GM12878 (cell line): Measurements from ENCODE around the gene TANK. TPM values are rescaled to one million over a fixed set of nuclear protein-coding genes. Genes with fewer than 3 reads are reported as not detected.

Source experiments
- ATAC-seq: fragments of 200-7000 bp; cut with Tn5 transposase; 3 replicates; pipeline ENCODE4 v1.9.1; 2020; ENCODE audit warnings: mild to moderate bottlenecking, moderate library complexity
- BruUV-seq: library from RNA; stranded (reverse); fragments of 400-500 nt; replicated peaks from 2 replicates; lab custom pipeline; 2021; lab: Mats Ljungman, UMichigan
- CTCF ChIA-PET: fragments of 300-600 bp; sonication (Branson Sonifier 250); formaldehyde crosslinking; extraction: SDS; loops from one replicate; lab custom pipeline; 2021; ENCODE audit warnings: inconsistent platforms; lab: Yijun Ruan, JAX
- POLR2A ChIA-PET: fragments of 350-600 bp; formaldehyde crosslinking; extraction: SDS; loops from one replicate; lab custom pipeline; 2021; ENCODE audit warnings: inconsistent platforms; lab: Charles Lee
- RAD21 ChIA-PET: fragments of 300-600 bp; sonication (Branson Sonifier 250); formaldehyde crosslinking; loops from one replicate; lab custom pipeline; 2023; ENCODE audit warnings: antibody characterized with exemption; ENCODE audit not compliant: unreplicated experiment; lab: Charles Lee
- SMC1A ChIA-PET: fragments of 300-600 bp; sonication (Branson Sonifier 250); formaldehyde crosslinking; loops from one replicate; lab custom pipeline; 2023; ENCODE audit not compliant: unreplicated experiment, uncharacterized antibody; lab: Charles Lee
- DNase-seq: peaks from one replicate; pipeline ENCODE4 v3.0.0-alpha.2; 2011; ENCODE audit warnings: low read depth, low spot score
- FAIRE-seq: peaks from 3 replicates; lab custom pipeline; 2011; peaks lifted over from hg19 to GRCh38; lab: Jason Lieb, UNC
- H2AFZ ChIP-seq: 2 replicates; pipeline ENCODE4 v1.6.0; 2011; ENCODE audit warnings: low read depth, low read length, control low read depth; ENCODE audit not compliant: control insufficient read depth
- H3K27ac ChIP-seq: 2 replicates; pipeline ENCODE4 v1.5.1; 2011; ENCODE audit warnings: control low read depth; ENCODE audit not compliant: control insufficient read depth, insufficient read depth
- H3K27me3 ChIP-seq, 2 experiments: replicated peaks in 1 of 2; 2 replicates each; pipeline versions ENCODE4 v1.6.0 to v1.6.1; 2011; ENCODE audit warnings: low read length in 1 of 2; ENCODE audit not compliant: control insufficient read depth in 2 of 2, insufficient read depth in 2 of 2
- H3K36me3 ChIP-seq, 2 experiments: 2 replicates each; pipeline ENCODE4 v1.5.1; 2011; ENCODE audit warnings: low read length in 1 of 2; ENCODE audit not compliant: control insufficient read depth in 2 of 2, insufficient read depth in 2 of 2
- H3K4me1 ChIP-seq: 2 replicates; pipeline ENCODE4 v1.6.1; 2011; ENCODE audit warnings: mild to moderate bottlenecking, low read length, moderate library complexity, mixed read lengths; ENCODE audit not compliant: control insufficient read depth, insufficient read depth
- H3K4me2 ChIP-seq: 2 replicates; pipeline ENCODE4 v1.6.0; 2011; ENCODE audit warnings: control low read depth; ENCODE audit not compliant: control insufficient read depth, insufficient read depth
- H3K4me3 ChIP-seq: fragments of 200-600 bp; sonication (generic); 2 replicates; pipeline ENCODE4 v1.5.1; 2016
- H3K79me2 ChIP-seq: 2 replicates; pipeline ENCODE4 v1.6.0; 2011; ENCODE audit warnings: low read length; ENCODE audit not compliant: control insufficient read depth, insufficient read depth
- H3K9ac ChIP-seq: 2 replicates; pipeline ENCODE4 v1.8.0; 2011; ENCODE audit warnings: low read length, control low read depth, mixed read lengths; ENCODE audit not compliant: control insufficient read depth, insufficient read depth
- H3K9me3 ChIP-seq: replicated peaks from 3 replicates; pipeline ENCODE4 v1.5.1; 2011; ENCODE audit warnings: mild to moderate bottlenecking, low read length; ENCODE audit not compliant: control insufficient read depth, insufficient read depth
- H4K20me1 ChIP-seq: 2 replicates; pipeline ENCODE4 v1.6.0; 2011; ENCODE audit not compliant: control insufficient read depth, insufficient read depth
- CBFB ChIP-seq: IDR thresholded peaks from 2 replicates; pipeline ENCODE4 v1.6.1; 2016; ENCODE audit warnings: antibody characterized with exemption, low read depth
- CHD4 ChIP-seq: fragments of 200-600 bp; sonication (generic); IDR thresholded peaks from 2 replicates; pipeline ENCODE4 v1.6.1; 2016; ENCODE audit warnings: mild to moderate bottlenecking
- CTCF ChIP-seq, 3 experiments: IDR thresholded peaks in 2 of 3; conservative IDR thresholded peaks in 1 of 3; 2 replicates each; pipeline ENCODE4 v1.5.1; 2011; ENCODE audit warnings: low read depth in 3 of 3, low read length in 3 of 3, mild to moderate bottlenecking in 3 of 3, control low read depth in 2 of 3, moderate library complexity in 2 of 3, inconsistent platforms in 1 of 3, mixed read lengths in 1 of 3; ENCODE audit not compliant: control insufficient read depth in 2 of 3, insufficient read depth in 1 of 3; ENCODE audit errors: extremely low read depth in 1 of 3
- KLF5 ChIP-seq: fragments of 450-650 bp; IDR thresholded peaks from 2 replicates; pipeline ENCODE4 v1.6.1; 2014; ENCODE audit warnings: mild to moderate bottlenecking; ENCODE audit not compliant: partially characterized antibody
- MAX ChIP-seq: IDR thresholded peaks from 2 replicates; pipeline ENCODE4 v1.6.1; 2012; ENCODE audit warnings: low read depth, low read length, improper control_type of control experiment
- MEF2B ChIP-seq: fragments of 450-650 bp; IDR thresholded peaks from 2 replicates; pipeline ENCODE4 v1.6.1; 2018; ENCODE audit warnings: mild to moderate bottlenecking, moderate library complexity; ENCODE audit not compliant: partially characterized antibody, poor library complexity, severe bottlenecking
- MYB ChIP-seq: fragments of 150-350 bp; IDR thresholded peaks from 2 replicates; pipeline ENCODE4 v1.6.1; 2014; ENCODE audit warnings: mild to moderate bottlenecking, low read depth, low read length, borderline replicate concordance
- NR2C2 ChIP-seq: IDR thresholded peaks from 2 replicates; pipeline ENCODE4 v1.6.1; 2011; ENCODE audit warnings: borderline replicate concordance, low read depth; ENCODE audit not compliant: control insufficient read depth, insufficient read length
- PML ChIP-seq: IDR thresholded peaks from 2 replicates; pipeline ENCODE4 v1.6.1; 2012; ENCODE audit warnings: low read length, inconsistent platforms
- POLR2A ChIP-seq: IDR thresholded peaks from 2 replicates; pipeline ENCODE4 v1.6.1; 2011; ENCODE audit warnings: low read depth, mild to moderate bottlenecking, low read length
- SMAD5 ChIP-seq: IDR thresholded peaks from 2 replicates; pipeline ENCODE4 v1.6.1; 2016; ENCODE audit warnings: antibody characterized with exemption, low read depth
- SPI1 ChIP-seq: IDR thresholded peaks from 2 replicates; pipeline ENCODE4 v1.6.1; 2011; ENCODE audit warnings: low read depth, mild to moderate bottlenecking, low read length, moderate library complexity, borderline replicate concordance; ENCODE audit not compliant: insufficient read depth
- SRF ChIP-seq, 2 experiments: IDR thresholded peaks; 2 replicates each; pipeline ENCODE4 v1.6.1; 2011; ENCODE audit warnings: low read depth in 2 of 2, low read length in 2 of 2, mild to moderate bottlenecking in 1 of 2, moderate library complexity in 1 of 2
- TCF3 ChIP-seq: IDR thresholded peaks from 2 replicates; pipeline ENCODE4 v1.6.1; 2012; ENCODE audit warnings: low read depth, mild to moderate bottlenecking, low read length, borderline replicate concordance; ENCODE audit not compliant: insufficient read depth
- USF2 ChIP-seq: IDR thresholded peaks from 2 replicates; pipeline ENCODE4 v1.6.1; 2011; ENCODE audit warnings: low read depth, low read length, improper control_type of control experiment, borderline replicate concordance
- WRNIP1 ChIP-seq: IDR thresholded peaks from 2 replicates; pipeline ENCODE4 v1.6.1; 2011; ENCODE audit warnings: low read depth, low read length, improper control_type of control experiment, borderline replicate concordance
- YY1 ChIP-seq: IDR thresholded peaks from 2 replicates; pipeline ENCODE4 v1.6.1; 2011; ENCODE audit warnings: low read depth, mild to moderate bottlenecking, low read length
- ZBTB4 ChIP-seq: fragments of 450-650 bp; formaldehyde crosslinking; IDR thresholded peaks from 2 replicates; pipeline ENCODE4 v1.4.0; 2022; ENCODE audit warnings: mild to moderate bottlenecking, moderate library complexity
- WGBS: methylation state at CpG from one replicate; pipeline ENCODE4 v1.1.6; 2016; ENCODE audit warnings: low lambda C conversion rate; ENCODE audit not compliant: insufficient replicate concordance, insufficient coverage; ENCODE audit errors: missing lambda C conversion rate; 5-methylcytosine and 5-hydroxymethylcytosine counted together
- in situ Hi-C: fragments of 300-500 bp; cut with MboI; formaldehyde crosslinking; loops from 9 replicates; pipeline ENCODE4 v1.14.3; 2018; ENCODE audit warnings: mixed read lengths
- intact Hi-C: fragments of 100-400 bp; cut with micrococcal nuclease; formaldehyde crosslinking; loops from one replicate; pipeline ENCODE4 v1.14.2; 2022; ENCODE audit not compliant: unreplicated experiment
- polyA plus RNA-seq, 11 experiments: library from polyadenylated mRNA; depleted of rRNA in 4 of 11; unstranded in 6 of 11; stranded (reverse) in 5 of 11; fragments of >200 nt; fragmentation: Nextera tagmentation in 4 of 11; fragmentation: Illumina TruSeq in 1 of 11; extraction: Ambion mirVana in 4 of 11; extraction: Trizol in 1 of 11; gene quantifications; 1 replicate in 1 of 11; 2 replicates in 10 of 11; pipeline versions ENCODE4 v1.2.1 to v1.2.3, GENCODE V29; 2011 to 2016; ENCODE audit warnings: inconsistent platforms in 2 of 11, missing spikeins in 2 of 11, low read depth in 1 of 11
- total RNA-seq, 4 experiments: library from RNA; depleted of rRNA in 3 of 4; stranded (reverse); fragments of >200 nt in 3 of 4; fragmentation: Illumina TruSeq in 1 of 4; extraction: Trizol in 1 of 4; gene quantifications; 2 replicates each; pipeline versions ENCODE4 v1.2.1 to v1.2.3, GENCODE V29; 2013 to 2021

The TANK gene
- total and polyA plus RNA-seq, 10 of the 15 experiments (the other 5 are each of a cell fraction or from before 2014, with no cell fraction given): 48.6 to 127 (median 103) TPM

- RAD21 ChIA-PET: no interaction called here
- POLR2A ChIA-PET: no interaction called here
- H3K4me1 ChIP-seq: no peaks in the 10 kb centered on the region
- BruUV-seq: no TSS peak
- no peaks in the 10 kb centered on the region; the same call in 2 of the 3 replicates for H3K9me3 ChIP-seq
- no peaks in the 10 kb centered on the region for H3K36me3 ChIP-seq
- DNase-seq (no peak), ATAC-seq (no peak), FAIRE-seq (no peak)
- TF ChIP-seq TCF3 (no peak), MEF2B (no peak), MAX (no peak), CBFB (no peak), CHD4 (no peak), YY1 (no peak), ZBTB4 (CRISPR knock-in tag) (no peak), SMAD5 (no peak), KLF5 (no peak), USF2 (no peak), MYB (no peak), SPI1 (no peak), CTCF (IDR thresholded peaks at IDR 0.05 in 2 of 3, conservative IDR thresholded peaks at IDR 0.05 in 1 of 3; ENCODE audit: control insufficient read depth in 2 of 3, extremely low read depth in 1 of 3, insufficient read depth in 1 of 3, low read depth in 3 of 3, low read length in 3 of 3) (no peak), POLR2A (no peak), SRF (IDR thresholded peaks at IDR 0.05; ENCODE audit: low read depth in 2 of 2, low read length in 2 of 2) (no peak), PML (no peak), WRNIP1 (no peak), NR2C2 (no peak)
- no peak overlapping the region for H3K4me3 ChIP-seq
- H3K9ac ChIP-seq: no peak overlapping the region
- in situ Hi-C loops: no loop called here
- no peak overlapping the region for H2AFZ ChIP-seq
- CTCF ChIA-PET: no interaction called here
- H3K4me2 ChIP-seq: no peak overlapping the region
- WGBS: 32% methylated on average over 1 of the region's 1 CpG
- SMC1A ChIA-PET: interaction anchor here (0.6 to 1.8 kb wide), 2 partner anchors 23 to 1004 kb away, joined by 3 to 5 read pairs; no protein-coding TSS in a partner anchor
- H3K27me3 ChIP-seq: no peaks in the 10 kb centered on the region
- H3K79me2 ChIP-seq: peaks cover 2% of the 10 kb centered on the region
- no peak overlapping the region for H3K27ac ChIP-seq
- no peaks in the 10 kb centered on the region for H4K20me1 ChIP-seq
- intact Hi-C loops: no loop called here
Observed at GRCh38 chr2:161131804-161132203, 28.4 kb upstream of the TANK start.
